Stimulated activated naive CD8-positive, alpha-beta T cell treated with anti-CD3 and anti-CD28 coated beads, Interleukin-15, Interleukin-2, amounts not matched to agents 100 U/mL and 50 U/mL, for 24 hours (primary cell): Measurements from ENCODE around the gene LDB3.

Source experiments
- ATAC-seq: fragments of 150-1000 bp; cut with Tn5 transposase; one replicate; pipeline ENCODE4 v1.10.0; 2021
- DNase-seq: peaks from one replicate; pipeline ENCODE4 v3.0.0; 2021

LDB3 gene

GRCh38 chr10:86651631-86652331 is 16.5 kb upstream of the LDB3 start:
- no peak for ATAC-seq
- DNase-seq: no peak

- DNase-seq: no peak
These were observed 15.7 kb upstream of the LDB3 start for GRCh38 chr10:86652361-86653202.

GRCh38 chr10:86653379-86653778 is 14.9 kb upstream of the LDB3 start:
- ATAC-seq (no peak), DNase-seq (no peak)

More at GRCh38 chr10:86652361-86653202, 15.7 kb upstream of the LDB3 start:
- no peak for ATAC-seq

- DNase-seq (no peak), ATAC-seq (no peak)
These were observed 14.3 kb upstream of the LDB3 start for GRCh38 chr10:86653987-86654386.

- DNase-seq (no peak), ATAC-seq (no peak)
These were observed 13.7 kb upstream of the LDB3 start, which contains the start of gene OPN4 for GRCh38 chr10:86654411-86655172. Gene OPN4, plus strand, starts transcription at chr10:86654547. Its CDS starts 237 bp downstream, at chr10:86654784.

GRCh38 chr10:86655173-86655540 is 13.2 kb upstream of the LDB3 start:
- DNase-seq (no peak), ATAC-seq (no peak)

- ATAC-seq (no peak), DNase-seq (no peak)
These were observed 12.7 kb upstream of the LDB3 start for GRCh38 chr10:86655596-86655995.

GRCh38 chr10:86657011-86657395 is 11.3 kb upstream of the LDB3 start:
- DNase-seq (no peak), ATAC-seq (no peak)

- DNase-seq: no peak
These were observed 10.8 kb upstream of the LDB3 start for GRCh38 chr10:86657396-86658011.

GRCh38 chr10:86658261-86658741 is 10.0 kb upstream of the LDB3 start:
- DNase-seq (no peak), ATAC-seq (no peak)

More at GRCh38 chr10:86657396-86658011, 10.8 kb upstream of the LDB3 start:
- no peak for ATAC-seq

GRCh38 chr10:86658751-86659150 is 9.6 kb upstream of the LDB3 start:
- no peak for ATAC-seq
- DNase-seq: no peak

GRCh38 chr10:86659161-86659691 is 9.1 kb upstream of the LDB3 start:
- DNase-seq: no peak
- ATAC-seq: no peak

GRCh38 chr10:86659721-86660453 is 8.4 kb upstream of the LDB3 start:
- no peak for ATAC-seq
- no peak for DNase-seq

GRCh38 chr10:86661161-86662025 is 6.9 kb upstream of the LDB3 start:
- ATAC-seq (no peak), DNase-seq (no peak)

GRCh38 chr10:86662186-86663045 is 5.9 kb upstream of the LDB3 start:
- DNase-seq (no peak), ATAC-seq (no peak)

GRCh38 chr10:86663046-86663345 is 5.3 kb upstream of the LDB3 start:
- ATAC-seq (no peak), DNase-seq (no peak)

GRCh38 chr10:86663576-86664339 is 4.6 kb upstream of the LDB3 start:
- ATAC-seq (no peak), DNase-seq (no peak)
